ENCODE measurements around the gene SART1.
"Not testable (repeated sequence)": the region's sequence is repeated elsewhere in the genome, so short reads cannot be mapped to it uniquely, and the experiment has no call there.

SART1 gene

DNA sequence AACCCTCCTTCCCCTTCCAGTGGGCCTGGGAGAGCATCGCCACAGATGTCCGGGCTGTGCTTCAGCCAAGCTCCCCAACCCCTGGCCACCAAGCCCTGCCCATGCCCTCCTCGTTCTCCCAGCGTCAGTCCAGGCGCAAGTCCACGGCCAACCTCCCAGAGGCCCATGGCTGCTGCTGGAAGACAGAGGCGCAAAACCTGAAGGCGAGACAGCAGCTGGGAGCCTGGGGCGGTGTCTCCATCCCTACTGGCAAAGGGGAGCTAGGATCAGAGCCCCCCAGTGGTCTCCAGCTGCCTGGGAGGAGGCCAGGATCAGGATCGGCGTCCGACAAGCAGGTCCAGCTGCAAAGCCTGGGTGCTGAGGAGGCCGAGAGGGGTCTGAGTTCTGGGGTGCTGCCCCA lies 14.4 kb upstream of the SART1 start:
- Mint-ChIP-seq H3K36me3 (ENCODE audit: low read depth) (no peaks in the 10 kb centered on the region), H3K4me1 (peaks cover 19% of the 10 kb centered on the region), H3K4me3 (no peak overlapping the region), H3K27ac (no peak overlapping the region), H3K9me3 (no peaks in the 10 kb centered on the region), H3K27me3 (ENCODE audit: low read depth, poor library complexity) (peaks cover 13% of the 10 kb centered on the region)
- TF ChIP-seq CTCF (IDR thresholded peaks at IDR 0.05) = no peak
- no peak for DNase-seq

GRCh38 chr11:65947603-65948125 lies 13.9 kb upstream of the SART1 start:
- H3K27ac Mint-ChIP-seq = no peak overlapping the region
- no peak for DNase-seq
- H3K36me3 Mint-ChIP-seq (ENCODE audit: low read depth) = no peaks in the 10 kb centered on the region
- TF ChIP-seq CTCF (IDR thresholded peaks at IDR 0.05) = no peak
- H3K27me3 Mint-ChIP-seq (ENCODE audit: low read depth, poor library complexity) = peaks cover 13% of the 10 kb centered on the region
- peaks cover 19% of the 10 kb centered on the region for H3K4me1 Mint-ChIP-seq
- no peak overlapping the region for H3K4me3 Mint-ChIP-seq
- no peaks in the 10 kb centered on the region for H3K9me3 Mint-ChIP-seq

GRCh38 chr11:65950711-65951110 lies 10.8 kb upstream of the SART1 start:
- H3K27me3 Mint-ChIP-seq (ENCODE audit: low read depth, poor library complexity) = peaks cover 18% of the 10 kb centered on the region
- not testable (repeated sequence) for H3K36me3 Mint-ChIP-seq (ENCODE audit: low read depth); H3K27ac Mint-ChIP-seq

GRCh38 chr11:65951641-65952040 lies 9.9 kb upstream of the SART1 start:
- H3K27ac Mint-ChIP-seq; H3K9me3 Mint-ChIP-seq; H3K4me1 Mint-ChIP-seq; H3K4me3 Mint-ChIP-seq; DNase-seq; H3K36me3 Mint-ChIP-seq (ENCODE audit: low read depth): not testable (repeated sequence)
- peaks cover 22% of the 10 kb centered on the region for H3K27me3 Mint-ChIP-seq (ENCODE audit: low read depth, poor library complexity)

More at GRCh38 chr11:65950711-65951110, 10.8 kb upstream of the SART1 start:
- H3K4me1 Mint-ChIP-seq, DNase-seq, H3K9me3 Mint-ChIP-seq, H3K4me3 Mint-ChIP-seq: not testable (repeated sequence)

- H3K27ac Mint-ChIP-seq = no peak overlapping the region
- no peaks in the 10 kb centered on the region for H3K36me3 Mint-ChIP-seq (ENCODE audit: low read depth)
- H3K4me3 Mint-ChIP-seq = no peak overlapping the region
- no peaks in the 10 kb centered on the region for H3K9me3 Mint-ChIP-seq
- no peaks in the 10 kb centered on the region for H3K4me1 Mint-ChIP-seq
- TF ChIP-seq CTCF (IDR thresholded peaks at IDR 0.05) = no peak
- no peak for DNase-seq
- H3K27me3 Mint-ChIP-seq (ENCODE audit: low read depth, poor library complexity) = peaks cover 23% of the 10 kb centered on the region
Measured at GRCh38 chr11:65952052-65952521, 9.4 kb upstream of the SART1 start.

DNA sequence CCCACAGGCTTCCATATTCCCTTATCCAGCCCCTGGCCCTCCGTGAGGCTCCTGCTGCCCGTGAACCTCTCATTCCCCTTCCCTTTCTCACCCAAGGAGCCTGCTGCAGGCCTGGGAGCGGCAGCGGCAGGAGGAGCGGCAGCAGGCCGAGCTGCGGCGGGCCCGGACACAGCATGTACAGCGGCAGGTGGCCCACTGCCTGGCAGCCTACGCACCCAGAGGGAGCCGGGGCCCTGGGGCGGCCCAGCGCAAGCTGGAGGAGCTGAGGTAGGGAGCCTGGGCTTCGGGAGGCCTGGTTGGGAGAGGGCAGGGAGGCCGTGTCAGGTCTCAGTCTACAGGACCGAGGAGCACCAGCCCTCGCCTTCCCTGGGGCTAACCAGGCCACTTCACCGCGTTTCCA lies 8.1 kb upstream of the SART1 start:
- Mint-ChIP-seq H3K36me3 (ENCODE audit: low read depth) (no peaks in the 10 kb centered on the region), H3K4me3 (no peak overlapping the region), H3K4me1 (peaks cover 5% of the 10 kb centered on the region), H3K27me3 (ENCODE audit: low read depth, poor library complexity) (peaks cover 17% of the 10 kb centered on the region), H3K27ac (no peak overlapping the region), H3K9me3 (no peaks in the 10 kb centered on the region)
- no peak for TF ChIP-seq CTCF (IDR thresholded peaks at IDR 0.05)
- DNase-seq = no peak

DNA sequence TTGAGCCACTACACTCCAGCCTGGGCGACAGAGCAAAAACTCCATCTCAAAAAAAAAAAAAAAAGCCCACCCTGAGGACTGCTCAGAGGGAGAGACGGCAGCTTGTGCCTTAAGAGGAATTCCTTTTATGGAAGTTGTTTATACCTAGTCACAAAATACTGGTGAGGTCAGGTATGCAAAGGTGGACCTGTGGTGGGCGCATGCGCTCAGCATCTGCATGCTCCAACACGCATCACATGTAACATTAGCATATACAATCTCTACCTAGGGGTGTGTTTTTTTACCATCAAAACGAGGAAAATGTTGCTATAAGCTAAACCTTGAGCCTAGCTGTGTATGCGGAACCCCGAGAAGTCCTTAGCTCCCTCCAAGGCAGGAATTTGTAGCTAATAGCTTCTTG lies 6.8 kb upstream of the SART1 start:
- Mint-ChIP-seq H3K27ac (no peak overlapping the region), H3K4me3 (no peak overlapping the region), H3K27me3 (ENCODE audit: low read depth, poor library complexity) (peaks cover 16% of the 10 kb centered on the region), H3K36me3 (ENCODE audit: low read depth) (no peaks in the 10 kb centered on the region), H3K9me3 (no peaks in the 10 kb centered on the region), H3K4me1 (peaks cover 18% of the 10 kb centered on the region)
- no peak for TF ChIP-seq CTCF (IDR thresholded peaks at IDR 0.05)
- DNase-seq = no peak
